ENCODE data around the gene ULK4. TPM values are rescaled to one million over a fixed set of nuclear protein-coding genes. Genes with fewer than 3 reads are reported as not detected.

The ULK4 gene
- total RNA-seq, 1 experiment from 2014 or later: 14.3 TPM

DNA sequence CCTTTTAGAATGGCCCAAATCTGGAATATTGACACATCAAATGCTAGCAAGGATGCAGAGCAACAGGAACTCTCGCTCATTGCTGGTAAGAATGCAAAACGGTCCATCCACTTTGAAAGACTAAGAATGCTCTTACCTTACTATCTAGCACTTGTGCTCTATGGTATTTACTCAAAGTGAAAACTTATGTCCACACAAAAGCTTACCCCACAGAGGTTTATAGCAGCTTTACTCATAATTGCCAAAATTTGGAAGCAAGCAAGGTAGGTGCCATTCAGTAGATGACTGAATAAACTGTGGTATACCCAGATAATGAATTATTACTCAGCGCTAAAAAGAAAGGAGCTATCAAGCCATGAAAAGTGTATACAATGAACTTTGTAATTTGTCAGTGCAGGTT lies 666.2 kb downstream of the ULK4 start:
- DNase-seq (ENCODE audit: low read depth, low spot score): no peak
- intact Hi-C loops (cut with micrococcal nuclease; ENCODE audit: unreplicated experiment): no loop called here
- ATAC-seq: no peak
- Histone ChIP-seq H3K4me3 (ENCODE audit: low read depth in 2 of 2, low read length in 2 of 2) (no peak overlapping the region), H3K36me3 (ENCODE audit: control insufficient read depth, insufficient read depth, low read length) (no peaks in the 10 kb centered on the region), H3K4me1 (ENCODE audit: control insufficient read depth, insufficient read depth, low read length) (no peaks in the 10 kb centered on the region), H3K27me3 (ENCODE audit: control insufficient read depth, insufficient read depth, low read length) (no peaks in the 10 kb centered on the region), H3K27ac (ENCODE audit: low read length) (no peak overlapping the region), H3K9me3 (ENCODE audit: control insufficient read depth, insufficient read depth, low read depth, low read length) (no peaks in the 10 kb centered on the region)
- TF ChIP-seq POLR2AphosphoS5 (IDR thresholded peaks at IDR 0.05; ENCODE audit: low read depth, low read length) (no peak), SIN3A (IDR thresholded peaks at IDR 0.05; ENCODE audit: borderline replicate concordance, insufficient read depth, low read depth, low read length) (no peak), TCF7L2 (IDR thresholded peaks at IDR 0.05; ENCODE audit: low read depth, low read length) (no peak)
- TF ChIP-seq, protein P1, sequence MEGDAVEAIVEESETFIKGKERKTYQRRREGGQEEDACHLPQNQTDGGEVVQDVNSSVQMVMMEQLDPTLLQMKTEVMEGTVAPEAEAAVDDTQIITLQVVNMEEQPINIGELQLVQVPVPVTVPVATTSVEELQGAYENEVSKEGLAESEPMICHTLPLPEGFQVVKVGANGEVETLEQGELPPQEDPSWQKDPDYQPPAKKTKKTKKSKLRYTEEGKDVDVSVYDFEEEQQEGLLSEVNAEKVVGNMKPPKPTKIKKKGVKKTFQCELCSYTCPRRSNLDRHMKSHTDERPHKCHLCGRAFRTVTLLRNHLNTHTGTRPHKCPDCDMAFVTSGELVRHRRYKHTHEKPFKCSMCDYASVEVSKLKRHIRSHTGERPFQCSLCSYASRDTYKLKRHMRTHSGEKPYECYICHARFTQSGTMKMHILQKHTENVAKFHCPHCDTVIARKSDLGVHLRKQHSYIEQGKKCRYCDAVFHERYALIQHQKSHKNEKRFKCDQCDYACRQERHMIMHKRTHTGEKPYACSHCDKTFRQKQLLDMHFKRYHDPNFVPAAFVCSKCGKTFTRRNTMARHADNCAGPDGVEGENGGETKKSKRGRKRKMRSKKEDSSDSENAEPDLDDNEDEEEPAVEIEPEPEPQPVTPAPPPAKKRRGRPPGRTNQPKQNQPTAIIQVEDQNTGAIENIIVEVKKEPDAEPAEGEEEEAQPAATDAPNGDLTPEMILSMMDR (IDR thresholded peaks at IDR 0.05): no peak
- TF ChIP-seq, protein P2, sequence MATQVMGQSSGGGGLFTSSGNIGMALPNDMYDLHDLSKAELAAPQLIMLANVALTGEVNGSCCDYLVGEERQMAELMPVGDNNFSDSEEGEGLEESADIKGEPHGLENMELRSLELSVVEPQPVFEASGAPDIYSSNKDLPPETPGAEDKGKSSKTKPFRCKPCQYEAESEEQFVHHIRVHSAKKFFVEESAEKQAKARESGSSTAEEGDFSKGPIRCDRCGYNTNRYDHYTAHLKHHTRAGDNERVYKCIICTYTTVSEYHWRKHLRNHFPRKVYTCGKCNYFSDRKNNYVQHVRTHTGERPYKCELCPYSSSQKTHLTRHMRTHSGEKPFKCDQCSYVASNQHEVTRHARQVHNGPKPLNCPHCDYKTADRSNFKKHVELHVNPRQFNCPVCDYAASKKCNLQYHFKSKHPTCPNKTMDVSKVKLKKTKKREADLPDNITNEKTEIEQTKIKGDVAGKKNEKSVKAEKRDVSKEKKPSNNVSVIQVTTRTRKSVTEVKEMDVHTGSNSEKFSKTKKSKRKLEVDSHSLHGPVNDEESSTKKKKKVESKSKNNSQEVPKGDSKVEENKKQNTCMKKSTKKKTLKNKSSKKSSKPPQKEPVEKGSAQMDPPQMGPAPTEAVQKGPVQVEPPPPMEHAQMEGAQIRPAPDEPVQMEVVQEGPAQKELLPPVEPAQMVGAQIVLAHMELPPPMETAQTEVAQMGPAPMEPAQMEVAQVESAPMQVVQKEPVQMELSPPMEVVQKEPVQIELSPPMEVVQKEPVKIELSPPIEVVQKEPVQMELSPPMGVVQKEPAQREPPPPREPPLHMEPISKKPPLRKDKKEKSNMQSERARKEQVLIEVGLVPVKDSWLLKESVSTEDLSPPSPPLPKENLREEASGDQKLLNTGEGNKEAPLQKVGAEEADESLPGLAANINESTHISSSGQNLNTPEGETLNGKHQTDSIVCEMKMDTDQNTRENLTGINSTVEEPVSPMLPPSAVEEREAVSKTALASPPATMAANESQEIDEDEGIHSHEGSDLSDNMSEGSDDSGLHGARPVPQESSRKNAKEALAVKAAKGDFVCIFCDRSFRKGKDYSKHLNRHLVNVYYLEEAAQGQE (IDR thresholded peaks at IDR 0.05; ENCODE audit: insufficient read depth in 1 of 2, low read depth in 2 of 2, low read length in 1 of 2): no peak
- POLR2A ChIA-PET: no interaction called here
- in situ Hi-C loops (cut with HindIII; ENCODE audit: low pct_unique_long_range_greater_than_20kb, low sequenced_read_pairs): no loop called here
- CTCF ChIA-PET: no interaction called here
- no TSS peak for BruUV-seq (replicated peaks)

DNA sequence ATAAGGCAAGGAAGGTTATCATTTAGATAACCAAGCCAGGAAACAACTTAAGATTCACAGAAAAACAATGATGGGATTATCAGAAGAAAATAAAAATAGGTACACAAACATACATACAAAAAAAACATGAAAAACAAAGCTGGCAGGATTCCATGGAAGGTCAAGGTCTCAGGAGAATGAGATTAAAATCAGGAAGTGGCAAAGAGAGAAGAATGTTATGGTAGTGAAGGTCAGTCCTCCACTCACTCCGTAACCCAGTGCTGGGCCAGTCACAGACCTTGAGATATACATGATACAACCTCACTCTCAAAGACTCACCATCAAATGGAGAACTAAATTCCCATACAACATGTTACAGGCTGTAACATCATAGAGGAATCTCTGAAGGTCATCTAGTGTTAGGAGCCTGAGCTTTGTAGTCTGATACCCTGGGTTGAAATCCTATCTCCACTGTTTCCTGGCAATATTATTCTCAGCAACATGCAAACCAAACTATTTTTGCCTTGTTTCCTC lies 668.7 kb downstream of the ULK4 start:
- POLR2A ChIA-PET: no interaction called here
- Histone ChIP-seq H3K36me3 (ENCODE audit: control insufficient read depth, insufficient read depth, low read length) (no peaks in the 10 kb centered on the region), H3K4me3 (ENCODE audit: low read depth in 2 of 2, low read length in 2 of 2) (no peak overlapping the region), H3K27me3 (ENCODE audit: control insufficient read depth, insufficient read depth, low read length) (no peaks in the 10 kb centered on the region), H3K4me1 (ENCODE audit: control insufficient read depth, insufficient read depth, low read length) (no peaks in the 10 kb centered on the region), H3K27ac (ENCODE audit: low read length) (no peak overlapping the region), H3K9me3 (ENCODE audit: control insufficient read depth, insufficient read depth, low read depth, low read length) (no peaks in the 10 kb centered on the region)
- BruUV-seq (replicated peaks): no TSS peak
- in situ Hi-C loops (cut with HindIII; ENCODE audit: low pct_unique_long_range_greater_than_20kb, low sequenced_read_pairs) (no loop called here), intact Hi-C loops (cut with micrococcal nuclease; ENCODE audit: unreplicated experiment) (no loop called here)
- TF ChIP-seq TCF7L2 (IDR thresholded peaks at IDR 0.05; ENCODE audit: low read depth, low read length) (no peak), SIN3A (IDR thresholded peaks at IDR 0.05; ENCODE audit: borderline replicate concordance, insufficient read depth, low read depth, low read length) (no peak)
- TF ChIP-seq, protein P1 (IDR thresholded peaks at IDR 0.05): no peak
- TF ChIP-seq, protein P2 (IDR thresholded peaks at IDR 0.05; ENCODE audit: insufficient read depth in 1 of 2, low read depth in 2 of 2, low read length in 1 of 2): no peak
- no peak for DNase-seq (ENCODE audit: low read depth, low spot score)
- ATAC-seq: no peak
- CTCF ChIA-PET: no interaction called here
